ENCODE data around the gene MVB12B. TPM values are rescaled to one million over a fixed set of nuclear protein-coding genes. Genes with fewer than 3 reads are reported as not detected.
A peak's percentile ranks its signal among the peaks of the same experiment; 100 is the strongest.

The MVB12B gene
- total and polyA plus RNA-seq, 2 of the 8 experiments (the other 6 are each of a cell fraction or from before 2014, with no cell fraction given), result 2.6 to 5.0 TPM

DNA sequence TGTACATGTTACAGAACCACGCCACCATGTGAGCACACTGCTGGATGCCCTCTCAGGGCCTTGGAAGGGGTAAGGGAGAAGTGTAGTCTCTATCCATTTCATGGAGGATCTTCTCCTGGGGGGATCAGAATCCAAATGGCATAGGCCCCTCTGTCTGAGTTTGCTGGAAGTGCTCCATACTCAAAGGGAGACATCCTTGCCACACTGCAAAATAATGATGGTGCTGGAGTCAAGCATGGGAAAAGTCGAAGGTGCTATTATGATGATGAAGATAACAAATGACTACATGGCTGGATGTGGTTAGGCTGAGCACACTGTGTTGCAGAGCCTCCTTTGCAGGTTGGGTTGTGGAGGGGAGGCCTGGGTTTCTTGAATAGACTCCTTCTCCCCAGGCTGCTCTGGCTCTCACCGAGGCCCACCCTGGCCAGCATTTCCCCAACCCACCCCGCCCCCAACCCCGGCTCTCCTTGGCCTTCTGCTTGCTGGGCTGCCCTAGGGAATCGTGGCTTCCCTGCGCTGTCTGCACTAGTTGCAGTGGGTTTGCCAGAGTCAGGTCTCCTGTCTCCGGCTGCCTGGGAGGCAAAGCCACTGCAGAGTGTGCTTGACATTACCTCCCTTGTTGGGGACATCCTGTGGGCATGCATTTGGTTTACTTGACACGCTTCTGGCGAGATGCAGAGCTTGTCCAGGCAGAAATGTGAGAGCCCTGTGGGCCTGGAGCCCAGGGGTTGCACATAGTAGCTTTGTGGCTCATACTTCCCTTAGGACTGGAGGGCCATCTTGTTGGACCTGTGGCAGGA is 3.0 kb downstream of the MVB12B start:
- ChIA-PET CTCF (ENCODE audit: partially characterized antibody) (interaction anchor here (1.0 to 1.4 kb wide), 2 partner anchors 12 to 69 kb away, joined by 3 to 7 read pairs; no protein-coding TSS in a partner anchor), POLR2A (ENCODE audit: partially characterized antibody) (interaction anchor here (1.4 kb wide), 1 partner anchor 18 kb away, joined by 3 read pairs; no protein-coding TSS in a partner anchor)
- H4K91ac ChIP-seq (replicated peaks; ENCODE audit: insufficient read length, low read length), result no peak overlapping the region
- no peak for TF ChIP-seq CEBPB (IDR thresholded peaks at IDR 0.05; ENCODE audit: low read depth, low read length)
- TF ChIP-seq, protein P1, sequence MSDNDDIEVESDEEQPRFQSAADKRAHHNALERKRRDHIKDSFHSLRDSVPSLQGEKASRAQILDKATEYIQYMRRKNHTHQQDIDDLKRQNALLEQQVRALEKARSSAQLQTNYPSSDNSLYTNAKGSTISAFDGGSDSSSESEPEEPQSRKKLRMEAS (IDR thresholded peaks at IDR 0.05), result no peak
- no peak for TF ChIP-seq FOSL1 (IDR thresholded peaks at IDR 0.05; ENCODE audit: insufficient read depth, low read depth, low read length)
- TF ChIP-seq EZH2 (IDR thresholded peaks at IDR 0.05; ENCODE audit: low read depth, low read length, severe bottlenecking), result no peak
- no peak for TF ChIP-seq JUND (IDR thresholded peaks at IDR 0.05; ENCODE audit: low read length)
- FAIRE-seq (no peak), DNase-seq (ENCODE audit: low read depth in 1 of 2, low spot score in 2 of 2) (peak in 1 of 2 experiments; percentile 32)
- no peak overlapping the region for H3K4ac ChIP-seq (replicated peaks; ENCODE audit: insufficient read length, low read depth, low read length)
- no peak overlapping the region for H2BK20ac ChIP-seq (ENCODE audit: low read length)
- H3K79me1 ChIP-seq (ENCODE audit: low read depth, low read length), result no peaks in the 10 kb centered on the region
- H2BK15ac ChIP-seq (ENCODE audit: low read length), result no peak overlapping the region
- H2AFZ ChIP-seq (ENCODE audit: low read length), result no peak overlapping the region
- WGBS, 2 experiments (ENCODE audit: extremely low coverage in 1 of 2, insufficient coverage in 1 of 2, insufficient read length in 1 of 2, insufficient replicate concordance in 2 of 2, low coverage in 1 of 2, low lambda C conversion rate in 2 of 2, missing lambda C conversion rate in 1 of 2), result 86% methylated on average over 6 of the region's 10 CpGs; no CpG with 5 or more reads in 1 of the 2 experiments
- no peak overlapping the region for H3K56ac ChIP-seq (replicated peaks; ENCODE audit: insufficient read length, low read depth, low read length)
- no peak overlapping the region for H2AK5ac ChIP-seq (ENCODE audit: low read depth, low read length)
- H2BK12ac ChIP-seq (ENCODE audit: low read depth, low read length), result no peak overlapping the region
- no peak overlapping the region for H4K8ac ChIP-seq (ENCODE audit: extremely low read depth, insufficient read depth, low read length)
- no peak overlapping the region for H3K4me3 ChIP-seq (ENCODE audit: extremely low read depth in 1 of 4, insufficient read depth in 2 of 4, low read depth in 3 of 4, low read length in 4 of 4)
- no peak overlapping the region for H3K27ac ChIP-seq (ENCODE audit: low read depth, low read length)
- peaks cover 8% of the 10 kb centered on the region; the same call in 1 of the 2 replicates for H3K23me2 ChIP-seq (ENCODE audit: low read depth, low read length)
- H3K79me2 ChIP-seq (ENCODE audit: control insufficient read depth in 1 of 2, insufficient read depth in 2 of 2, low read length in 2 of 2), result no peaks in the 10 kb centered on the region
- H3K18ac ChIP-seq (ENCODE audit: extremely low read depth, low read length), result no peak overlapping the region
- H2BK5ac ChIP-seq (ENCODE audit: low read depth, low read length), result no peak overlapping the region
- H3K36me3 ChIP-seq (ENCODE audit: control insufficient read depth in 2 of 4, insufficient read depth in 4 of 4, low read length in 3 of 4), result no peaks in the 10 kb centered on the region
- no peaks in the 10 kb centered on the region for H3K9me3 ChIP-seq (ENCODE audit: insufficient read depth in 2 of 2, low read depth in 1 of 2, low read length in 1 of 2)
- peaks cover 0 to 10% (median 5%) of the 10 kb centered on the region in 4 experiments; a peak in 6 of 7 replicates for H3K4me1 ChIP-seq (replicated peaks in 1 of 4; ENCODE audit: control insufficient read depth in 3 of 4, insufficient read depth in 4 of 4, low read length in 3 of 4)
- H3K23ac ChIP-seq (ENCODE audit: insufficient read length), result no peak overlapping the region
- H4K5ac ChIP-seq (ENCODE audit: insufficient read length, low read depth, low read length), result no peak overlapping the region
- H4K20me1 ChIP-seq (replicated peaks in 1 of 2; ENCODE audit: control insufficient read depth in 1 of 2, insufficient read depth in 2 of 2, low read length in 2 of 2), result no peaks in the 10 kb centered on the region
- no peak overlapping the region for H3K14ac ChIP-seq (ENCODE audit: insufficient read length)
- no peak overlapping the region for H3K9ac ChIP-seq (replicated peaks in 1 of 4; ENCODE audit: extremely low read depth in 1 of 4, low read depth in 3 of 4, low read length in 3 of 4)
- H2BK120ac ChIP-seq (replicated peaks; ENCODE audit: low read depth, low read length), result no peak overlapping the region
- H3K4me2 ChIP-seq (ENCODE audit: insufficient read depth in 1 of 2, low read depth in 2 of 2, low read length in 2 of 2), result no peak overlapping the region
- H3K27me3 ChIP-seq (replicated peaks in 1 of 4; ENCODE audit: control insufficient read depth in 3 of 4, extremely low read depth in 1 of 4, insufficient read depth in 3 of 4, low read length in 3 of 4), result peaks cover 0 to 7% (median 2%) of the 10 kb centered on the region in 4 experiments; a peak in 4 of 7 replicates
